NK-92 treated with Interleukin-12 subunit alpha and Interleukin-12 subunit beta, amount 100 ng/mL, for 24 hours (cell line): Measurements from ENCODE around the gene PPM1N.
A peak's percentile ranks its signal among the peaks of the same experiment; 100 is the strongest.

Experiments used
- DNase-seq: peaks from one replicate; lab custom pipeline; 2025; lab: John Stamatoyannopoulos, UW

Gene PPM1N

GRCh38 chr19:45470762-45471081 is 27.5 kb upstream of the PPM1N start:
- no peak for DNase-seq

- no peak for DNase-seq
Observed at GRCh38 chr19:45471111-45471930, 26.9 kb upstream of the PPM1N start.

GRCh38 chr19:45471931-45472562 is 26.2 kb upstream of the PPM1N start:
- no peak for DNase-seq

- DNase-seq: no peak
Observed at GRCh38 chr19:45472563-45473366, 25.5 kb upstream of the PPM1N start.

GRCh38 chr19:45473367-45473681 is 24.9 kb upstream of the PPM1N start:
- no peak for DNase-seq

GRCh38 chr19:45473682-45474605 is 24.3 kb upstream of the PPM1N start:
- no peak for DNase-seq

- no peak for DNase-seq
Observed at GRCh38 chr19:45474606-45475521, 23.4 kb upstream of the PPM1N start.

- no peak for DNase-seq
Observed at GRCh38 chr19:45475537-45476291, 22.5 kb upstream of the PPM1N start.

GRCh38 chr19:45476304-45476703 is 21.9 kb upstream of the PPM1N start:
- DNase-seq: no peak

GRCh38 chr19:45477186-45477585 is 21.1 kb upstream of the PPM1N start:
- DNase-seq: no peak

GRCh38 chr19:45477713-45478453 is 20.4 kb upstream of the PPM1N start:
- no peak for DNase-seq

GRCh38 chr19:45478454-45479238 is 19.6 kb upstream of the PPM1N start:
- DNase-seq: peak; percentile 82

- no peak for DNase-seq
Observed at GRCh38 chr19:45483033-45483432, 15.2 kb upstream of the PPM1N start.

- no peak for DNase-seq
Observed at GRCh38 chr19:45484273-45484945, 13.8 kb upstream of the PPM1N start.

- peak; percentile 94 for DNase-seq
Observed at GRCh38 chr19:45485305-45486077, 12.8 kb upstream of the PPM1N start.

- DNase-seq: no peak
Observed at GRCh38 chr19:45488708-45489107, 9.5 kb upstream of the PPM1N start.

- DNase-seq: no peak
Observed at GRCh38 chr19:45489216-45489855, 8.9 kb upstream of the PPM1N start.
